Adrenal gland (tissue), 5 donors: Measurements from ENCODE around the gene CAMTA1.

Experiments
- POLR2A ChIP-seq, 2 donors: fragments of 450-650 bp; IDR thresholded peaks; one replicate each; pipeline ENCODE4 v1.6.1; 2017; ENCODE audit warnings: antibody characterized with exemption in 2 of 2, mild to moderate bottlenecking in 2 of 2, moderate library complexity in 1 of 2
- TF ChIP-seq, protein P1 (sequence below), 6 experiments: fragments of 450-650 bp in 4 of 6; fragments of 200-600 bp in 2 of 6; sonication (generic) in 1 of 6; IDR thresholded peaks; 1 replicate in 5 of 6; 2 replicates in 1 of 6; pipeline versions ENCODE4 v1.5.1 to v1.8.0; 2016 to 2021; ENCODE audit warnings: antibody characterized with exemption in 6 of 6, mild to moderate bottlenecking in 2 of 6, moderate library complexity in 1 of 6
- donor health status: DM: no; HTN: no; CAD: no.

DNA sequence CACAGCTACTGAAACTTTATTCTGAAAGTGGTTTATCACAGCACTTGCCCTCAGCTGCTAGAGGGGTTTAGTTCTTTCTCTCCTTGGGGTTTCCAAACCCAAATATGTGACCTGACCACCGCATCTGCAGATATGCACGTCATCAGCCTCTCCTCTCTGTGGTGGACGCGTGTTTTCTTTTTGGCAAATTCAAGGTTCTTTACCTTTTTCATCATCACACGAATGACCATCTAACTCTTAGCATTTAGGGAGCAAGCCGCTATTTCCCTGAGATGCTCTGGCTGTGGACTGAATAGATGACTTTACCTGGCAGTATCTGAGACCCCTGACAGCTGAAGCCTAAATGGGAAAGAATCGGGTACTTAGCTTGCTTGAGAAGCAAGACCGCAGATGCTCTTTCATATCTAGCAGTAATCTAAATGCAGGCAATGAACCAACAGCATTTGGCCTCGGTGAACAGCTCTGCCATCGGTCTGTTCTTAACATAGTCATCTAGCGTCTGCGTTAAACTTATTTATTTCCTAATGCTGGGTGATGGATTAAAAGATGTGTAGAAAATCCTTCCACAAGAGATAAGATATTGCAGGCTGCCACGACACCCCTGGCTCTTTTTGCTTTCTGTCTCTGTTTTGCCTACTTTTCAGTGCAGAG, 463.4 kb downstream of the CAMTA1 start:
- no peak for TF ChIP-seq POLR2A (IDR thresholded peaks at IDR 0.05)
- TF ChIP-seq, protein P1, sequence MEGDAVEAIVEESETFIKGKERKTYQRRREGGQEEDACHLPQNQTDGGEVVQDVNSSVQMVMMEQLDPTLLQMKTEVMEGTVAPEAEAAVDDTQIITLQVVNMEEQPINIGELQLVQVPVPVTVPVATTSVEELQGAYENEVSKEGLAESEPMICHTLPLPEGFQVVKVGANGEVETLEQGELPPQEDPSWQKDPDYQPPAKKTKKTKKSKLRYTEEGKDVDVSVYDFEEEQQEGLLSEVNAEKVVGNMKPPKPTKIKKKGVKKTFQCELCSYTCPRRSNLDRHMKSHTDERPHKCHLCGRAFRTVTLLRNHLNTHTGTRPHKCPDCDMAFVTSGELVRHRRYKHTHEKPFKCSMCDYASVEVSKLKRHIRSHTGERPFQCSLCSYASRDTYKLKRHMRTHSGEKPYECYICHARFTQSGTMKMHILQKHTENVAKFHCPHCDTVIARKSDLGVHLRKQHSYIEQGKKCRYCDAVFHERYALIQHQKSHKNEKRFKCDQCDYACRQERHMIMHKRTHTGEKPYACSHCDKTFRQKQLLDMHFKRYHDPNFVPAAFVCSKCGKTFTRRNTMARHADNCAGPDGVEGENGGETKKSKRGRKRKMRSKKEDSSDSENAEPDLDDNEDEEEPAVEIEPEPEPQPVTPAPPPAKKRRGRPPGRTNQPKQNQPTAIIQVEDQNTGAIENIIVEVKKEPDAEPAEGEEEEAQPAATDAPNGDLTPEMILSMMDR (IDR thresholded peaks at IDR 0.05), result no peak
